A673 (cell line): ENCODE data around the gene SGK1. TPM values are rescaled to one million over a fixed set of nuclear protein-coding genes. Genes with fewer than 3 reads are reported as not detected.

ENCODE experiments used
- BruUV-seq: library from RNA; stranded (reverse); fragments of 400-500 nt; replicated peaks from 2 replicates; lab custom pipeline; 2021; lab: Mats Ljungman, UMichigan
- CTCF ChIA-PET: fragments of 300-600 bp; sonication (Branson Sonifier 250); formaldehyde crosslinking; loops from one replicate; lab custom pipeline; 2022; ENCODE audit warnings: antibody characterized with exemption; lab: Charles Lee
- POLR2A ChIA-PET: fragments of 300-600 bp; sonication (Branson Sonifier 250); formaldehyde crosslinking; loops from one replicate; lab custom pipeline; 2022; ENCODE audit warnings: antibody characterized with exemption; ENCODE audit not compliant: low non-redundant PET; lab: Charles Lee
- DNase-seq: peaks from one replicate; pipeline ENCODE4 v3.0.0-alpha.2; 2015; ENCODE audit warnings: low spot score
- H3K27ac ChIP-seq: fragments of 200-600 bp; sonication (generic); 2 replicates; pipeline ENCODE4 v1.5.1; 2016; ENCODE audit warnings: mixed run types, low read depth, mild to moderate bottlenecking, mixed read lengths, antibody characterized with exemption, low read length; ENCODE audit not compliant: poor library complexity, severe bottlenecking
- H3K27me3 ChIP-seq: fragments of 200-600 bp; sonication (generic); replicated peaks from 2 replicates; pipeline ENCODE4 v1.6.1; 2017; ENCODE audit warnings: mixed run types, low read depth, mild to moderate bottlenecking, mixed read lengths, antibody characterized with exemption, low read length; ENCODE audit not compliant: insufficient read depth, poor library complexity
- H3K36me3 ChIP-seq: fragments of 200-600 bp; sonication (generic); 2 replicates; pipeline ENCODE4 v1.6.1; 2016; ENCODE audit warnings: mixed run types, mild to moderate bottlenecking, mixed read lengths, antibody characterized with exemption, low read length; ENCODE audit not compliant: insufficient read depth, poor library complexity, severe bottlenecking
- H3K4me1 ChIP-seq: fragments of 200-600 bp; sonication (generic); 2 replicates; pipeline ENCODE4 v1.6.1; 2017; ENCODE audit warnings: mixed run types, mild to moderate bottlenecking, mixed read lengths, antibody characterized with exemption, low read length; ENCODE audit not compliant: insufficient read depth, poor library complexity, severe bottlenecking
- H3K4me3 ChIP-seq: fragments of 200-600 bp; sonication (generic); 2 replicates; pipeline ENCODE4 v1.5.1; 2016; ENCODE audit warnings: low read depth, mixed run types, mild to moderate bottlenecking, mixed read lengths, low read length; ENCODE audit not compliant: poor library complexity, severe bottlenecking
- H3K9me3 ChIP-seq: fragments of 200-600 bp; sonication (generic); 2 replicates; pipeline ENCODE4 v1.6.1; 2016; ENCODE audit warnings: mixed run types, low read depth, mild to moderate bottlenecking, mixed read lengths, antibody characterized with exemption, low read length; ENCODE audit not compliant: poor library complexity, severe bottlenecking
- EZH2 ChIP-seq: fragments of 200-600 bp; sonication (generic); IDR thresholded peaks from 2 replicates; pipeline ENCODE4 v1.6.1; 2017; ENCODE audit warnings: borderline replicate concordance, low read depth, mild to moderate bottlenecking, mixed read lengths, antibody characterized with exemption, low read length; ENCODE audit not compliant: poor library complexity, severe bottlenecking
- intact Hi-C: fragments of 100-400 bp; cut with micrococcal nuclease; formaldehyde crosslinking; loops from one replicate; pipeline ENCODE4 v1.10.0; 2022; ENCODE audit not compliant: unreplicated experiment
- total RNA-seq: library from RNA; stranded (reverse); gene quantifications from 2 replicates; pipeline ENCODE4 v1.2.3, GENCODE V29; 2021
- TF ChIP-seq, protein P1 (sequence below): fragments of 300-800, 200-600 bp; sonication (generic); conservative IDR thresholded peaks from 2 replicates; pipeline ENCODE4 v1.5.1; 2017; ENCODE audit warnings: low read depth, mild to moderate bottlenecking, antibody characterized with exemption, low read length, moderate library complexity, mixed read lengths

SGK1 gene
- total RNA-seq, 1 experiment from 2014 or later: 73.3 TPM

DNA sequence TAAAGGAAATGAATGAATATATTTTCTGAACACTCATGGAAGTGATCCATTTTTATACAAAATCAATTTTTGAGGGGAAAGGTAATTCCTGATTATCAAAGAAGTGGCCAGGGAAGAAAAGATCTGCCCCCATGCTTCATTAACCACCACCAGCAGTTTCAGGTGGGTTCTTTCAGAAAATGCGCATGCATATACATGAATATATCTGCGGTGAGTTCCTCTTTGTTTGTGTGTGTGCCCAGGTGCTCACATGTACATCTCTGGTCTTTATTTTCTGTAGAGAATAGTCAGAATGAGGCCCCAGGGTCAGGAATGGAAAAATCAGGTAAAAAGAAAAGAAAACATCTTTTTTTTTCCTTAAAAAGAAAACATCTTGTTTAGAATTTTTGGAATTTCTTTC, 88.4 kb downstream of the SGK1 start:
- DNase-seq: no peak
- CTCF ChIA-PET: interaction anchor here (0.6 kb wide), 2 partner anchors 11 to 128 kb away, joined by 3 to 7 read pairs; no protein-coding TSS in a partner anchor
- Histone ChIP-seq H3K4me1 (no peaks in the 10 kb centered on the region), H3K36me3 (no peaks in the 10 kb centered on the region), H3K4me3 (no peak overlapping the region), H3K9me3 (no peaks in the 10 kb centered on the region), H3K27me3 (no peaks in the 10 kb centered on the region), H3K27ac (no peak overlapping the region)
- no peak for TF ChIP-seq EZH2
- TF ChIP-seq, protein P1, sequence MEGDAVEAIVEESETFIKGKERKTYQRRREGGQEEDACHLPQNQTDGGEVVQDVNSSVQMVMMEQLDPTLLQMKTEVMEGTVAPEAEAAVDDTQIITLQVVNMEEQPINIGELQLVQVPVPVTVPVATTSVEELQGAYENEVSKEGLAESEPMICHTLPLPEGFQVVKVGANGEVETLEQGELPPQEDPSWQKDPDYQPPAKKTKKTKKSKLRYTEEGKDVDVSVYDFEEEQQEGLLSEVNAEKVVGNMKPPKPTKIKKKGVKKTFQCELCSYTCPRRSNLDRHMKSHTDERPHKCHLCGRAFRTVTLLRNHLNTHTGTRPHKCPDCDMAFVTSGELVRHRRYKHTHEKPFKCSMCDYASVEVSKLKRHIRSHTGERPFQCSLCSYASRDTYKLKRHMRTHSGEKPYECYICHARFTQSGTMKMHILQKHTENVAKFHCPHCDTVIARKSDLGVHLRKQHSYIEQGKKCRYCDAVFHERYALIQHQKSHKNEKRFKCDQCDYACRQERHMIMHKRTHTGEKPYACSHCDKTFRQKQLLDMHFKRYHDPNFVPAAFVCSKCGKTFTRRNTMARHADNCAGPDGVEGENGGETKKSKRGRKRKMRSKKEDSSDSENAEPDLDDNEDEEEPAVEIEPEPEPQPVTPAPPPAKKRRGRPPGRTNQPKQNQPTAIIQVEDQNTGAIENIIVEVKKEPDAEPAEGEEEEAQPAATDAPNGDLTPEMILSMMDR: no peak
- intact Hi-C loops: no loop called here
- no TSS peak for BruUV-seq
- POLR2A ChIA-PET: no interaction called here

GRCh38 chr6:134223796-134224420, 94.0 kb downstream of the SGK1 start:
- Histone ChIP-seq H3K4me3 (no peak overlapping the region), H3K27me3 (no peaks in the 10 kb centered on the region), H3K27ac (no peak overlapping the region), H3K36me3 (no peaks in the 10 kb centered on the region), H3K9me3 (no peaks in the 10 kb centered on the region), H3K4me1 (no peaks in the 10 kb centered on the region)
- no peak for TF ChIP-seq EZH2
- TF ChIP-seq, protein P1: no peak
- ChIA-PET CTCF (no interaction called here), POLR2A (no interaction called here)
- BruUV-seq: no TSS peak
- intact Hi-C loops: no loop called here
- no peak for DNase-seq

DNA sequence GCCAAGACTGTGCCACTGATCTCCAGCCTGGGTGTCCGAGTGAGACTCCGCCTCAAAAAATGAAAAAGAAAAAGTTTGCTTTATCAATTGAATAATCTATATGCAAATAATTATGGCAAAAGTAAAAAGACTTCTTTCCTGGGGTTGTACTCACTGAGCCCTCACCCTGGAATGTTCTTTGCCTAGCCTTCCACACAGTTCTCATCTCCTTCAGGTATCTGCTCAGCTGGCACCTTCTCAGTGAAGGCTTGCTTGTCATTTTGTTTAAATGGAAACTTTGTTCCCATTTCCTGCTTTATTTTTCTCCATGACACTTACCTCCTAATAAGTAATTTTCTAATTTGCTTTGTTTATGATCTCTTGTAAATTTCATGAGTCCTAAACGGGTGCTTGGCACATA, 96.7 kb downstream of the SGK1 start:
- H3K27ac ChIP-seq: no peak overlapping the region

More for the DNA sequence above, 96.7 kb downstream of the SGK1 start:
- no peaks in the 10 kb centered on the region for H3K9me3 ChIP-seq
- TF ChIP-seq EZH2: no peak
- TF ChIP-seq, protein P1: no peak
- H3K27me3 ChIP-seq: no peaks in the 10 kb centered on the region
- no peak overlapping the region for H3K4me3 ChIP-seq
- POLR2A ChIA-PET: no interaction called here
- CTCF ChIA-PET: no interaction called here
- no peak for DNase-seq
- intact Hi-C loops: no loop called here
- no peaks in the 10 kb centered on the region for H3K4me1 ChIP-seq
- H3K36me3 ChIP-seq: no peaks in the 10 kb centered on the region
- no TSS peak for BruUV-seq
